HEK293 (cell line): ENCODE results near the gene POGZ.

Source experiments
- CTCF ChIP-seq: fragments of 450-650 bp; formaldehyde crosslinking; IDR thresholded peaks from 2 replicates; pipeline ENCODE4 v1.5.1; 2016; ENCODE audit warnings: missing biosample characterization, missing genetic modification characterization
- HOXD13 ChIP-seq: sonication (generic); formaldehyde crosslinking; IDR thresholded peaks from 2 replicates; pipeline ENCODE4 v1.8.0; 2022; ENCODE audit warnings: missing genetic modification reagents, borderline replicate concordance
- REST ChIP-seq: fragments of 450-650 bp; formaldehyde crosslinking; IDR thresholded peaks from 2 replicates; pipeline ENCODE4 v1.5.1; 2016; ENCODE audit warnings: missing biosample characterization, missing genetic modification characterization
- ZNF324 ChIP-seq: fragments of 450-650 bp; formaldehyde crosslinking; IDR thresholded peaks from 2 replicates; pipeline ENCODE4 v1.5.1; 2016; ENCODE audit warnings: missing biosample characterization, missing genetic modification characterization
- ZNF629 ChIP-seq: fragments of 450-650 bp; formaldehyde crosslinking; IDR thresholded peaks from 2 replicates; pipeline ENCODE4 v1.5.1; 2017; ENCODE audit warnings: missing biosample characterization, missing genetic modification characterization
- ZNF658 ChIP-seq: fragments of 450-650 bp; formaldehyde crosslinking; IDR thresholded peaks from 2 replicates; pipeline ENCODE4; 2016; ENCODE audit warnings: missing biosample characterization, missing genetic modification characterization
- ZNF768 ChIP-seq: fragments of 450-650 bp; formaldehyde crosslinking; IDR thresholded peaks from 2 replicates; pipeline ENCODE4 v1.5.1; 2018; ENCODE audit warnings: missing biosample characterization, mild to moderate bottlenecking, missing genetic modification characterization

GRCh38 chr1:151377150-151377884, 82.0 kb downstream of the POGZ start:
- TF ChIP-seq ZNF324 (tag by site-specific recombination) (no peak), CTCF (no peak), REST (tag by site-specific recombination) (no peak), ZNF768 (tag by site-specific recombination) (no peak), HOXD13 (CRISPR knock-in tag) (no peak), ZNF629 (no peak), ZNF658 (no peak)
